KOPT-K1 (cell line): ENCODE data around the gene ADA.

Experiments used
- H3K27ac ChIP-seq: fragments of 200-600 bp; sonication (generic); 2 replicates; pipeline ENCODE4 v1.5.1; 2016; ENCODE audit warnings: antibody characterized with exemption, mild to moderate bottlenecking, low read depth, low read length; ENCODE audit not compliant: poor library complexity, severe bottlenecking
- H3K36me3 ChIP-seq: fragments of 200-600 bp; sonication (generic); 2 replicates; pipeline ENCODE4 v1.5.1; 2017; ENCODE audit warnings: antibody characterized with exemption, mild to moderate bottlenecking, low read length, moderate library complexity; ENCODE audit not compliant: insufficient read depth
- H3K9me3 ChIP-seq: fragments of 200-600 bp; sonication (generic); 2 replicates; pipeline ENCODE4 v1.5.1; 2017; ENCODE audit warnings: antibody characterized with exemption, low read length, mild to moderate bottlenecking; ENCODE audit not compliant: insufficient read depth, poor library complexity, severe bottlenecking

ADA gene

DNA sequence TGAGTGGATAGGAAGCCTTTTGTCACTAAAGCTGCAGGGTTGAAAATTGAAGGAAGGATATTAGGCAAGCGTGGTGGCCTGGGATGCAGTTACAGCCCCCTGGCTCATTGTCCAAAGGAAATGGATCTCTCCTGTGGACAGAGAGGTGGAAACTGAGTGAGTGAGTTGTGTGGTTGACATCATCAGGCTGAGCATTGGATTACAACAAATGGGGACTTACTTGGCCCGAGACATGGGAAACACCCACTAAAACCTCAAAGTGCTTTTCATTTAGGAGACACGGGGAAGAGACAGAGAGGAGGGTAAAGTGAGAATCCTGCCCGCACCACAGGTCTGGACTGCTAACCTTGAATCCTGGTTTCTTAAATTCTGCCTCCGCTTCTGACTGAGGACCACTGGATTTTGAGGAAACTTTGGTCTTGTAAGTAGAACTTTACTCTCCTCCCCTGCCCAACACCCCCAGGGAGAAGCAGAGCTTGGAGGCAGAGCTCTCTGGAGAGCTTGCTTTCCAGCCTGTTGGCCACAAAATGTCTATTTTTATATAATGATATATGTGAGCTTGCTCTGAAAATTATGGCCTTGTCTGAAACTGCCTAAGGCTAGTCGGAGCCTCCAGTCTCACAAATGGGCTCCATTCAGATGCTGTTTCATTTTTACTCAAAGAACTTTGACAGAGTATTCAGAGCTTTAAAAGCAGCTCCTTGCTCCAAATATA is 69.0 kb downstream of the ADA start, which contains the start of gene PKIG:
PKIG (plus strand) TSS at position 269 of the 715 bp plus-strand sequence. CDS start 31,978 bp downstream, outside the sequence.
- H3K9me3 ChIP-seq = no peaks in the 10 kb centered on the region
- H3K36me3 ChIP-seq = no peaks in the 10 kb centered on the region
- H3K27ac ChIP-seq = no peak within 1 kb of the TSS

DNA sequence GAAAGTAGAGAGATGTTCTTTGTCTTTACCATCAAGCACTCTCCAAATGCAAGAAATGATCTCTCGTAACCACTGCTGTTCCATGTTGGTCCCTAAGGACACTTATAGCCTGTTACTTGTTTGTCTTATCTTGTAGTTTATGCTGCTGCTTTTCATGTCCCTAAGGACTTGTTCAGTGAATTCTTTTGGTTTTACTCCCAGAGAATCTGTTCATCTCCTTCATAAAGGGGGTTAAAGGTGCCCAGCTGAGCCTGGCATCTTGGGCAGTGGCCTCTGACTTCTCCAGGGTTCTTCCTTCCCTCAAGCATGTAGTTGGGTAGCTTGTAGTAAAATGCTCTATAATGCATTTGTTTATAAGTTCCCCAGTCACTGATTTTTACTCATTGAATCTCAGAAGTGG is 70.0 kb downstream of the ADA start:
- Histone ChIP-seq H3K27ac (no peak overlapping the region), H3K36me3 (no peaks in the 10 kb centered on the region), H3K9me3 (no peaks in the 10 kb centered on the region)

DNA sequence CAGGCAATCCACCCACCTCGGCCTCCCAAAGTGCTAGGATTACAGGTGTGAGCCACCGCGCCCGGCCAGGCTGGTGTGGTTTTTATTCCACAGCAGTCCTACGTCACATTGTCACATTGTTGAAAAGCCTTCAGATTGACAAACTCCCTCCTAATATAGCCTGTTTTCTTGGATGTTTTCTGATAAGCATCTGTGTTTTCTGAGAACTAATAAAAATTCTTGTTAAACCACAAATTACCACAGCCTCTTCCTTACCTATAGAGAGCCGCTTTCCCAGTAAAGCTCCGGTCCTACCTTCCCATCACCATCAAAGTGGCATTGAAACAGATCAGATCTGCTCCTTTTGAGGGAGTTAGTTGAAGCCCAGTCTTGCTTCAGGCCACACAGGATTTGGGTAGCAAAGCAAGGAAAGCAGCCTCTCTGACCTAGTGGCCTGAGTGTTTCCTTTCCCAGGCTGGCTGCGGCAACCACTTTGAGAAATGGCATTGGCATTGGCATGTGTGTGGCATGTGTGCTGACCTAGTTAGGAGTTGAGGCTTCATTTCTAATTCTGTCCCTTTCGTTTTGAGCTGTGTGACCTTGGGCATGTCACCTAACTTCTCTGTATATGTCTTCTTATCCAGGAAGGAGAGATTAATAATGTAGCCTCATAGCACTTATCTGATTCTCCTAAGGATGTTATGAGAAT is 70.8 kb downstream of the ADA start:
- Histone ChIP-seq H3K9me3 (no peaks in the 10 kb centered on the region), H3K36me3 (no peaks in the 10 kb centered on the region), H3K27ac (no peak overlapping the region)

DNA sequence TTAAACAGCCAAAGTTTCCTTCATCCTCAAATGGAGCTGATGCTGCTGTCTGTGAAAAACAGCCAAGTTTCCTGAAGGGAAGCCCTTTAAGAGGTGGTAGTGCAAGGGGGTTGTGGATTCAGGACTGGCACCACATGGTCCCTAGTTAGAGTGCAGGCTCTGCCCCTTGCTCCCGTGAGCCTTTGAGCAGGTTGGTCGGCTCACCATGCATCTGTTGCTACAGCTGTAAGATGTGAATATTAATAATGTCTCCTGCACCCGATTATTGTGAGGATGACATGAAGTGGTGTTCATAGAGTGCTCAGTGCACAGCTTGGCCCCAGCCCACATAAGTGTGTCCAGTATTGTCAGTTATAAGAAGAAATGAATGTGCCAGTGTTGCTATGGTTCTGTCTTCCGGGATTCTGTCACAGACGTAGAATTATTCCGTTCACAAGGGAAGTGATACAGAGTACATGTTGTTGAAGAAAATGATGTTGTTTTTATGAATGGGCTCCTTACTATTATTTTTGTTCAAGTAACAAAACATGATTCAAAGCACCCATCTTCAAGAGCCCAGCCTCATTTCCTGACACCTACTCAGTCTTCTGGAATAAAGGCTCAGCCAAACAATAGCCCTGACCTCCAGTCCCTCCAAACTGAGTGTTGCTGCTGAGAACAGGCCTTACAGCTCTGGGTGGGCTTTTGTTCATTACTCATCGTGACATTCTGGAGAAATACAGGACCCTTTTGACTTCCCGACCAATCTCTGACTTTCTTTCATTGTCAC is 72.0 kb downstream of the ADA start:
- H3K36me3 ChIP-seq = no peaks in the 10 kb centered on the region
- no peaks in the 10 kb centered on the region for H3K9me3 ChIP-seq
- H3K27ac ChIP-seq = no peak overlapping the region

DNA sequence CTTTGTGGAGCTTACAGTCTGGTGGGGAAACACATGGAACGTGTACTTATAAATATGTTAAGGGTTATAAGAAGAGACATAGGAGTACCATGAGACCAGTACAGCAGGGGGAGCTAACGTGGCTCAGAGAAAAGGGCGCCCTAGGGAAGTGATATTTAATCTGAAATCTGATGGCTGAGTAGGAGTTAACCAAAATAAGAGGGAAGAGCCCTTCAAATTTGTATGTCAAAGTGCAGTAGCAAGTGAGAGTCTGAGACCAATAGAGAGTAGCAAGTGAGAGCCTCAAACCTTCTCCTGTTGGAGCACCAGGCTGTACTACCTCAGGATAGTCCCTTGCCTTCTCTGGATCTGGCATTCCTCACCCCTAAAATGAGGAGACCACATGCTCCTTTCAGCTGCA is 75.2 kb downstream of the ADA start:
- Histone ChIP-seq H3K9me3 (no peaks in the 10 kb centered on the region), H3K27ac (peak overlapping the region; percentile 57), H3K36me3 (no peaks in the 10 kb centered on the region)

DNA sequence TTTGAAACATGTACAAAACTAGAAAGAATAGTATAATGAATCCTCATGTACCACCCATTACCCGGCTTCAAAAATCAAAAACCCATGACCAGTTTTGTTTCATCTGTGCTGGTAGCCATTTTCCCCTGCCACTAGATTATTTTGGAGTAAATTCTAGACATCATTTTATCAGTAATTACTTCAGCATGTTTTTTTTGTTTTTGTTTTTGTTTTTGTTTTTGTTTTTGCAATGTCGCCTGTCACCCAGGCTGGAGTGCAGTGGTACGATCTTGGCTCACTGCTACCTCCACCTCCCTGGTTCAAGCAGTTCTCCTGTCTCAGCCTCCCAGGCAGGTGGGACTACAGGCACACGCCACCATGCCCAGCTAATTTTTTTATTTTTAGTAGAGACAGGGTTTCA is 77.1 kb downstream of the ADA start:
- Histone ChIP-seq H3K36me3 (no peaks in the 10 kb centered on the region), H3K9me3 (no peaks in the 10 kb centered on the region), H3K27ac (peak overlapping the region; percentile 82)

DNA sequence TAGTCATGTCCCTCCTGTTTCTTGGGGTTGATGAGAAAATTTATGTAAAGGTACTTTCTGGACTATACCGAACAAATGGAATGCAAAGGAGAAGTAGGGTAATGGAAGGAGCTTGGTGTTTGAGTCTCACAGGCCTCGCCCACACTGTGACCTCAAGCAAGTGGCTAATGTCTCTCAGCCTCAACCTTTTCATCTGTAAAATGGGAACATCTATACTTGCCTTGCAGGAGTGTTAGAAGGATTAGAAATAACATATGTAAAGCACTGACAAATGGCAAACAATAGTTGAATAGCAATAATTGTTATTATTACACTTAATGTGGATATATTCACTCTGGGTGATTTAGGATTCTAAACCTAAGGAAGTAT is 78.0 kb downstream of the ADA start:
- peak overlapping the region; percentile 82 for H3K27ac ChIP-seq
- H3K36me3 ChIP-seq = no peaks in the 10 kb centered on the region
- H3K9me3 ChIP-seq = no peaks in the 10 kb centered on the region

DNA sequence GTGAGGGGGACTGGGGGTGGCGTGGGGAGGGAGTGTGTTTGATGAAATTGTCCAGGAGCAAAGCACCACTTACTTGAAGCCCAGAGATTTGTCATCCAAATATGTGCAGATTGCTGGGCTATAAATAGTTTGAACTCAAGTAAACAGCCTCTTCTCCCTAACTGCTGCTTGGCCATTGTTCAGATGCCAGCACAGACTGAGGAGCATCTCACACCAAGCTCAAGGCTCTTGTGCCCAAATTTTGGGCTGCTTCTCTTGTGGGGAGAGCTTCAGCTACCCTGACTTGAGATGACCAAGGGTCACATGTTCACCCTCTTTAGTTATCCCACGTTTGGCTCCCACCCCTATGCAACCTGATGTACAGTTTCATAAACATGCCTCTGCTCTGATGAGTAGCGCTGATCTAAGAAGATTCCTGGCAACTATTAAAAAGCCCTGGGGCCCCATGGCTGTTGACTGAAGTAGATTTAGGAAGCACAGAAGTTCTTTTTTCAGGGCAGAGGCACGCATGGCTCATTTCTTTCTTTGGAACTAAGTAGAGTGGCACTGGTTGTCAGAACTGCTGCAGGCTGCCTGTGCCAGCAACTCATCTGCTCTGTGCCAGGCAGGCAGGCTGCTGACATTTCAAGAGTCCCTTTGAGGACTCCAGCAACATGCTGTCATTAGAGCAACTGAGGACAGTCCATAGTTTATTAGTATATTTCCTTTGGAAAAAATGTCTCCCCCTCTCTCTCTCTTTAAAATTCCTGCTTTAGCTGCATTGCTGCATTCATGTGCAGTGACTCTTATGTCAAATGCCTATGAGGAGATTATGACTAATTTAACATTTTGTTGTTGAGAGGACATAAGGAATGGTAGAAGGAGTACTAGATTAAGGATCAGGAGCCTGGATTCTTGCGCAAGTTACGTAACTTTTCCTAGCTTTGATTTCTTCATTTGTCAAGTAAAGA is 78.7 kb downstream of the ADA start:
- Histone ChIP-seq H3K9me3 (no peaks in the 10 kb centered on the region), H3K36me3 (no peaks in the 10 kb centered on the region), H3K27ac (peak overlapping the region; percentile 82)

DNA sequence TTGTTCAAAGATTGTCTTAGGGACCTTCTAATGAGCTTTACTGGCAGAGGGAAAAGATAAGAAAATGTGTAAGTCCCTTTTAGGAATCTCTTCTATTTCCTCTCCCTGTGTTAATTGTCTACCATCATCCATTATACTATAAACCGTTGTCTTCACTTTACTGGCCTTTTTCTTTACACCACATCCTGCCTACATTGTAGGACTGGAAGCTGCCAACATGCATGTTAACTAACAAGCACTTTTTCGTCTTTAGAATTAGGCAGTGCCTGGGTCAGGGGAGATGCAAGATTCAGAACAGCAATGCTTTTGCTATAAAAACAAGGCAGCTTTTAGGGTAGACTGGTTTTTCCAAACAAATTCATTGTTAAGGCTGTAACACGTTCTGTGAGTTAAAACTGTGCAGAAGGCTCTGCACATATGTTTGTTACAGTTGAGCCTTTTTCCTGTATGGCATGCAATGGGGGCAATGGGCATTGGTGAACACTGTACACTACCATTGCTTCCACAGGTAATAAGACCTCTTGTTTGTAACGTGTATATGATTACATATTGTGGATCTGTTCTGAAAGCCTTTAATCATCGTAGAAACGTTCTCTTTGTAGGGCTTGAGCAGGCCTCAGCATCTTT is 80.0 kb downstream of the ADA start:
- Histone ChIP-seq H3K9me3 (no peaks in the 10 kb centered on the region), H3K36me3 (no peaks in the 10 kb centered on the region), H3K27ac (peak overlapping the region; percentile 82)

DNA sequence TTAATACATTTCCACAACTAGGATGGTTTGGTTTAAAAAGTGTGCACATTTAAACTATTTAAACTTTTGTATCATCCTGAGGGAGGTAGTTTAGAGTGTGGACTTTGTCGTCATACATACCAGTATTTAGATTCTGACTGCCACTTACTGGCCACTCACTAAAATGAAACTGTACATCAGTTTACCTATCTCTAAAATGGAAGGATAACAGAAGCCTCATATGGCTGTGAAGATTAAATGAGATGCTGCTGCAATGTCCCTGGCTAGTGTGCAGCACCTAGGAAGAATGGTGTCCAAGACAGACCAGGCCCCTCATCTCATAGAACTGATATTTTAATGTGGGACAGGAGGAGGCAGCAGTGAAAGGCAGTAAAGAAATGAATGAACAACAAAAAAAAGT is 81.1 kb downstream of the ADA start:
- Histone ChIP-seq H3K9me3 (no peaks in the 10 kb centered on the region), H3K27ac (peak overlapping the region; percentile 82), H3K36me3 (no peaks in the 10 kb centered on the region)
